ENCODE data around the gene TWIST2.

TWIST2 gene

GRCh38 chr2:238956676-238957075 lies 108.8 kb downstream of the TWIST2 start:
- H3K4me1 ChIP-seq (ENCODE audit: insufficient read depth, insufficient read length): no peaks in the 10 kb centered on the region
- no peak overlapping the region for H3K9ac ChIP-seq (ENCODE audit: insufficient read length, low read depth)
- no peak for TF ChIP-seq ZNF274 (IDR thresholded peaks at IDR 0.05; ENCODE audit: low read depth, low read length)
- no peak for TF ChIP-seq YY1 (IDR thresholded peaks at IDR 0.05; ENCODE audit: insufficient read depth, insufficient read length)
- no peak for TF ChIP-seq SUZ12 (IDR thresholded peaks at IDR 0.05; ENCODE audit: extremely low read depth, insufficient read depth, insufficient read length)
- H3K9me3 ChIP-seq (ENCODE audit: insufficient read depth, low read length): no peaks in the 10 kb centered on the region
- H3K4me3 ChIP-seq (ENCODE audit: insufficient read length, low read depth): no peak overlapping the region
- no peak for DNase-seq (ENCODE audit: low read depth, low spot score)
- H3K36me3 ChIP-seq (ENCODE audit: insufficient read depth, insufficient read length, low read length): no peaks in the 10 kb centered on the region
- no peaks in the 10 kb centered on the region for H3K27me3 ChIP-seq (ENCODE audit: insufficient read depth, insufficient read length)

All from NT2/D1 (cell line).